Measurements from ENCODE around the gene ZNF217.
A peak's percentile ranks its signal among the peaks of the same experiment; 100 is the strongest.
"Not testable (repeated sequence)": the region's sequence is repeated elsewhere in the genome, so short reads cannot be mapped to it uniquely, and the experiment has no call there.

The ZNF217 gene

DNA sequence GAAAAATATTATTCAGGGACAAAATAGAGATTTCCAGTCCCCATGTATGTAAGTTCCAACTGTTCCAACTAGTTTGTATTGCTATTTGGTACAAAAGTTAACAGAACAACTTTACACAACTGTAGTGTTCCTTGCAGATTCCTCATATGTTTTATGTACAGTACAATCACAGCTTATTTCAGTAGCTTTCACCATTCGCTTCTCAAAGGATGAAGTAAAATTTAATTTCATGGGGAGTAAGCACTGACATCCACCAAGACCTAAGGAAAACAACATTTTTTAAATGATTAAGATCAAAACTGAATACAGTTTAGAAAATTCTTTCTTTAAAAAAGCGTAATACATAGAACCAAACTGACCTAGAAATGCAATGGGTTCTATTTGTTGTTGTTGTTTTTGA is 24.6 kb downstream of the ZNF217 start:
- DNase-seq (ENCODE audit: low read depth) = no peak

DNA sequence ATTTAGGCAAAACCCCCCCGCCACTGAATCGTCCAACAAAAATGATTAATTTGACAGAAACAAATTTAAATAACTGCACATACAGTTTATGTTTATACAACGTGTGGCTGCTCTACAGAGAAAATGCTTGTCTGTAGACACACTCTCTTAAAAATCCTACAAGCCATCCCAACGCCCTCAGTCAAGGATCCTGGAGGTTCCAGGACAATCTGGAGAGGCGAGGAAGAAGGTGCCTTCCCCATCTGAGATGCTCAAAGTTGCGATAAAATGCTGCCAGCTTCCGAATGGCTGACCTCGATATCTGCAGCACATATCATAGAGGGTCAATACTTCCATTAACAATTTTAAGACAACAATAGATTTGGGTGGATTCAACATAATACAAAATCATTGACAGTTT is 25.3 kb downstream of the ZNF217 start:
- DNase-seq (ENCODE audit: low read depth) = no peak

DNA sequence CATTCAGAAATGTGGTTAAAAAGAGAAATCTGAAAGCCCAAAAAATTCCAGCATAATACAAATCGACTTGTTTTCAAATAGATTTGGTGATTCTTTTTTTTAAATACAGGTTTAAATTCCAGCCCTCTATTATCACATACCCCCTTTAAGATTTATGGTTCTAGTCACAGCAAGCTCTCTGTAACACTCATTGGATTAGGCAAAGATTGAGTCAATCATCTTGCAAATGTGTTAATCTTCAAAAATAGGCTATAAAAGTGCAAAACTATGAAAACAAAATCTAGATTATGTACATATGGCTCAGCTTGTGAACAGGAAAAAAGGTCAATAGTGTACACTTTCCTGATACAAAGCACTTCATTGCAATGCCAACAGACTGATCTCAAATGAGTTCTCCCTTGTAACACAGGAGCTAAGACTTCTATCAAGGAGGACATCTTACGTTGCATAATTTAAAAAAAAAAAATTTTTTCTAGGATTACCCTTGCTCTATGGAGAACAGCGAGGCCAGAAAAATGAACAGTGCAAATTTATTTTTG is 26.2 kb downstream of the ZNF217 start:
- DNase-seq (ENCODE audit: low read depth) = no peak

DNA sequence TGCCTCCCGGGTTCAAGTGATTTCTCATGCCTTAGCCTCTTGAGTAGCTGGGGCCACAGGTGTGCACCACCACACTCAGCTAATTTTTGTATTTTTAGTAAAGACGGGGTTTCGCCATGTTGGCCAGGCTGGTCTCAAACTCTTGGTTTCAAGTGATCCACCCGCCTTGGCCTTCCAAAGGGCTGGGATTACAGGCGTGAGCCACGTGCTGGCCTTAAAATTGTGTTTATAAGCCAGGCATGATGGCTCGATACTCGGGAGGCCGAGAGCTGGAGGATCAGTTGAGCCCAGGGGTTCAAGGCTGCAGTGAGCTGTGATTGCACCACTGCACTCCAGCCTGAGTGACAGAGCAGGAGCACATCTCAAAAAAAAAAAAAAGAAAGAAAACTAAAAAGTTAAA is 27.0 kb downstream of the ZNF217 start:
- not testable (repeated sequence) for DNase-seq (ENCODE audit: low read depth)

DNA sequence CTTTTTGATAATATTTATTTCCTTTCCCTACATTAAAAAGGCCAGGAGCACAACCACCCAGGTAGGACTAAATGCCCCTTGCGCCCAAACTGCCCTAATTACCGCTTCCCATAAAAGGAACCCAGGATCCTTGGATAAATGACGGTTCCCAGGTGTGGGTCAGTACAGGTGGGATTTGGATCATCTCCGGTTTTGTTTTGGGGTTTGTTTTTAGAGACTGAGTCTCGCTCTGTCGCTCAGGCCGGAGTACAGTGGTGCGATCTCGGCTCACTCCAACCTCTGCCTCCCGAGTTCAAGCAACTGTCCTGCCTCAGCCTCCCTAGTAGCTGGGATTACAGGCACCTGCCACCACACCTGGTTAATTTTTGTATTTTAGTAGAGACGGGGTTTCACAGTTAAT is 28.4 kb downstream of the ZNF217 start:
- no peak for DNase-seq (ENCODE audit: low read depth)

DNA sequence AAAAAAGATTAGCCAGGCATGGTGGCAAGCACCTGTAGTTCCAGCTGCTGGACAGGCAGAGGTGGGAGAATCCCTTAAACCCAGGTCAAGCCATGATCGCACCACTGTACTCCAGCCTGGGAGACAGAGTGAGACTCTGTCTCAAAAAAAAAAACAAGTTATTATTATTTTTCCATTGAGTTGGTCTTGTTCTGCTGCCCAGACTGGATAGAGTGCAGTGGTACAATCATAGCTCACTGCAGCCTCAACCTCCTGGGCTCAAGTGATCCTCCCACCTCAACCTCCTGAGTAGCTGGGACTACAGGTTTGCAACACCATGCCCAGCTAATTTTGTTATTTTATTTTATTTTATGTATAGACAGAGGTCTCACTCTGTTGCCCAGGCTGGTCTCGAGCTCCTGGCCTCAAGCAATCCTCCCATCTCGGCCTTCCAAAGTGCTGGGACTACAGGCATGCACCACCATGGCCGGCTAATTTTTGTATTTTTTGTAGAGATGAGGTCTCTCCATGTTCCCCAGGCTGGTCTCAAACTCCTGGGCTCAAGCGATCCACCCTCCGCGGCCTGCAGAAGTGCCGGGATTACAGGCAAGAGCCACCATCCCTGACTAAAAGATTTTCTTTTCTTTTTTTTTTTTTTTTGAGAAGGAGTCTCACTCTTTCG is 31.4 kb downstream of the ZNF217 start:
- DNase-seq (ENCODE audit: low read depth) = not testable (repeated sequence)

DNA sequence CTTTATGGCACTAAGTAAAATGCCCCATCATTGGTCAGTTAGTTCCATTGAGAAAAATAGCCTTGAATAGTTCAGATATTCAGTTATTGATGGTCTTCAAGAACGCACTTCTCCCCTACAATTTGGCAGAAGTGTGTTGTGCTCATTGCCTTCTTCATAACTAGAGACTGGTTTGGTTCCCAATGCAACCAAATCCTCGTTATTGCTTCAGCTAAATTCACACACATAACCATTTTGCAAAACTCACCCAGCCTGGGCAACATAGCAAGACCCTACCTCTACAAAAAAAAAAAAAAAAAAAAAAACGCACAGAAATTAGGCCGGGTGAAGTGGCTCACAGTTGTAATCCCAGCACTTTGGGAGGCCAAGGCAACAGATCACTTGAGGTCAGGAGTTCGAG is 32.1 kb downstream of the ZNF217 start:
- DNase-seq (ENCODE audit: low read depth) = no peak

DNA sequence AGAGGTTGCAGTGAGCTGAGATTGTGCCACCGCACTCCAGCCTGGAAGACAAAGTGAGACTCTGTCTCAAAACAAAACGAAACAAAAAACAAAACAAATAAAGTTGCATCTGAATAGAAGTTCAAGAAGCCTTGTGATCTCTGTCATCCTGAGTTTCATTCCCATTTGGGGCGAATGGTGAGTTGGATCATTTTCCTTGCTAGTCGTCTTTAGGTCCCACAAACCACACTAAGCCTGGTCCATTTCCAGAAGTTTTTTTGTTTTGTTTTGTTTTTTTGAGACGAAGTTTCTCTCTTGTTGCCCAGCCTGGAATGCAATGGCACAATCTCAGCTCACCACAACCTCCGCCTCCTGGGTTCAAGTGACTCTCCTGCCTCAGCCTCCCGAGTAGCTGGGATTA is 33.8 kb downstream of the ZNF217 start:
- DNase-seq (ENCODE audit: low read depth) = peak; percentile 51

DNA sequence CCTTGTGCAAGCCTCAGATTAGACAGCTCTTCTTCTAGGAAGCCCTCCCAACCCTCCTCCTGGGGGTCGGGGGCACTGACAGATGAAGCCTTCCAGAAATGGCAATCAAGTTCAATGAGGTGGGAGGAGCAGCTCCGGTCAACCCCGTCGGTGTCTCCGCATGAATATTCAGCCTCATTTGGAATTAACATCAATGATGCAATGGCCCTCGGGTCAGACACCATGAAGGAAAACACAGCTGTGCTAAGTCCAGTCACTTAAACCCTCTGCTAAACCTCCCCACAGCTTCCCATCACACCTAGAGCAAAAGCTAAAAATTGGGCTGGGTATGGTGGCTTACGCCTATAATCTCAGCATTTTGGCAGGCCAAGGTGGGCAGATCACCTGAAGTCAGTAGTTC is 36.5 kb downstream of the ZNF217 start:
- DNase-seq (ENCODE audit: low read depth) = no peak

DNA sequence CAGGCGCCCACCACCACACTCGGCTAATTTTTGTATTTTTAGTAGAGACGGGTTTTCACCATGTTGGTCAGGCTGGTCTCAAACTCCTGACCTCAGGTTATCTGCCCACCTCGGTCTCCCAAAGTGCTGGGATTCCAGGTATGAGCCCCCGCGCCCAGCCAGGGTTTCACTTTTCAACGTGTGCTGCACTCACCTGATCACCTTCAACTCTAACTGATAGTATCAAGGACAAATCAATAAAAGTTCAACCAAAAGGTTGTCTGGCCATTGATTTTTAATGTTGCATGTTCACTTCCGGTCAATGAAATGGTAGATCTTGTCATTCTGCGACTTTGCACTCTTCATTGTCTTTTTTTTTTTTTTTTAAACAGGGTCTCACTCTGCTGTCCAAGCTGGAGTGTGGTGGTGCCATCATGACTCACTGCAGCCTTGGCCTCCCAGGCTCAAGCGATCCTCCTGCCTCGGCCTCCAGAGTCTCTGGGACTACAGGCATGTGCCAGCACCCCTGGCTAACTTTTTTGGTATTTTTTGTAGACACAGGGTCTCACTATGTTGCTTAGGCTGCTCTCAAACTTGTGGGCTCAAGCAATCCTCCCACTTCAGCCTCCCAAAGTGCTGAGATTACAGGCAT is 37.3 kb downstream of the ZNF217 start:
- DNase-seq (ENCODE audit: low read depth) = no peak

DNA sequence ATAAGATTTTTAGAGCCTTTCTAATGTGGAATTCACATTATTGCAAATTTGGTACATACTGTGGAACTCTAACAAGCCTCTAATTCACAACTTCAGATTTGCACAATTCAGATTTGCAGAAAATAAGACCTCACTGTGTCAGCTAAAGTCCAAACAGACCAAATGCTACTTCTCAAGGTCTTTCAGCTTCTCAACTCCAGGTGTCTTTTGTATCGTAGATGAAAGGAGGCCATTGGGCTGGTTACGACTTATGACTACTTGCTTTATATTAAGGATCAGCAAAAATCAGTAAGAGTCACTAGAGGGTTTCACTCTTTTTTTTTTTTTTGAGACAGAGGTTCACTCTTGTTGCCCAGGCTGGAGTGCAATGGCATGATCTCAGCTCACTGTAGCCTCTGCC is 37.8 kb downstream of the ZNF217 start:
- DNase-seq (ENCODE audit: low read depth) = no peak

DNA sequence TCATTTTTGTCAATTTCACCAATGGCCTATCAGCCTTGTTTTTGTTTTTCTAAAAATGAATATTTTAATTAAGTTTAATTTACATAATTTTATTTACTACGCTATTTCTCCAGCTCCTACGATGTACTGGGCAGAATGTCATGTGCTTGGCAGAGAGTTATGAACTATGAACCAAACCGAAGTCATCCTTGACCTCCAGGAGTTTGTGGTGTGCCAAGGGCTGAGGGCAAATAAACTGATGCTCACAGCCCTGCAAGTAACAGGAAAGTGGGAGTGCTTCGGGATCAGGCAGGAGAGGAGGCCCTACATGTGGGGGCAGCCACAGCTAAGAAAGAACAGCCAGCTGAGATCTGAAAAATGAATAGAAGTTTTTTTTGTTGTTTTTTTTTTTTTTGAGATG is 38.6 kb downstream of the ZNF217 start:
- no peak for DNase-seq (ENCODE audit: low read depth)

DNA sequence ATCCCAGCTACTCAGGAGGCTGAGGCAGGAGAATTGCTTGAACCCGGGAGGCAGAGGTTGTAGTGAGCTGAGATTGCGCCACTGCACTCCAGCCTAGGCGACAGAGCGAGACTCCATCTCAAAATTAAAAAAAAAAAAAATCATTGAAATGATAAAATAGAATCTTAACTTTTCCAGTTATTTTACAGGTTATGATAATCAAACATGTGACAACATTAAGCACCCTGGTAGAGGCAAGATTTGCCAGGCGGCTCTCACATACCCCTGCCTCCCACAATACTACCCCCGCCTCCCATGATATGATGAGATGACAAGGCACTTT is 41.1 kb downstream of the ZNF217 start:
- not testable (repeated sequence) for DNase-seq (ENCODE audit: low read depth)

DNA sequence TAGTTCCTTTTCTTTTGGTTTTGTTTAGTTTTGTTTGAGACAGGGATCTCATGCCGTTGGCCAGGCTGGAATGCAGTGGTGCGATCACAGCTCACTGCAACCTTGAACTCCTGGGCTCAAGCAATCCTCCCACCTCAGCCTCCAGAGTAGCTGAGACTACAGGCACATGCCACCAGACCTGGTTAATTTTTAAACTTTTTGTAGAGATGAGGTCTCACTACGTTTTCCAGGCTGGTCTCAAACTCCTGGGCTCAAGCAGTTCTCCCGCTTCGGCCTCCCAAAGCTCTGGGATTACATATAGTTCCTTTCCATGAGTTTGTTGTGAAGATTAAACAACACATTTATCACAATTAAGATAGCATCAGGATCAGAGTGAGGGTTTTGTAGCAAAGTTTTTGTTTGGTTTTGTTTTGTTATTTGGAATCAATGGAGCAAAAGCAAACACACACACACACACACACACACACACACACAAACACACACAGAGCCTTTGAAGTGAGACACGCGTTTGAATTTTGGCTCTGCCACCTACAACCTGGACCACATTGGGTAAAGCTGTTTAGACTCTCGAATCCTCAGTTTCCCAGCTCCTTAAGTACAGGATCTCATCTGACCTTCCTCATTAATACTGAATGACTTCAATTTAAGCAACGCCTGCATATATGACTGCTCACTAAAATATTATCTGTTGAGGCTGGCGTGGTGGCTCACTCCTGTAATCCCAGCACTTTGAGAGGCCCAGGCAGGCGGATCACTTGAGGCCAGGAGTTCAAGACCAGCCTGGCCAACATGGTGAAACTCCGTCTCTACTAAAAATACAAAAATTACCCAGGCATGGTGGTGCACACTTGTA is 41.7 kb downstream of the ZNF217 start:
- not testable (repeated sequence) for DNase-seq (ENCODE audit: low read depth)

DNA sequence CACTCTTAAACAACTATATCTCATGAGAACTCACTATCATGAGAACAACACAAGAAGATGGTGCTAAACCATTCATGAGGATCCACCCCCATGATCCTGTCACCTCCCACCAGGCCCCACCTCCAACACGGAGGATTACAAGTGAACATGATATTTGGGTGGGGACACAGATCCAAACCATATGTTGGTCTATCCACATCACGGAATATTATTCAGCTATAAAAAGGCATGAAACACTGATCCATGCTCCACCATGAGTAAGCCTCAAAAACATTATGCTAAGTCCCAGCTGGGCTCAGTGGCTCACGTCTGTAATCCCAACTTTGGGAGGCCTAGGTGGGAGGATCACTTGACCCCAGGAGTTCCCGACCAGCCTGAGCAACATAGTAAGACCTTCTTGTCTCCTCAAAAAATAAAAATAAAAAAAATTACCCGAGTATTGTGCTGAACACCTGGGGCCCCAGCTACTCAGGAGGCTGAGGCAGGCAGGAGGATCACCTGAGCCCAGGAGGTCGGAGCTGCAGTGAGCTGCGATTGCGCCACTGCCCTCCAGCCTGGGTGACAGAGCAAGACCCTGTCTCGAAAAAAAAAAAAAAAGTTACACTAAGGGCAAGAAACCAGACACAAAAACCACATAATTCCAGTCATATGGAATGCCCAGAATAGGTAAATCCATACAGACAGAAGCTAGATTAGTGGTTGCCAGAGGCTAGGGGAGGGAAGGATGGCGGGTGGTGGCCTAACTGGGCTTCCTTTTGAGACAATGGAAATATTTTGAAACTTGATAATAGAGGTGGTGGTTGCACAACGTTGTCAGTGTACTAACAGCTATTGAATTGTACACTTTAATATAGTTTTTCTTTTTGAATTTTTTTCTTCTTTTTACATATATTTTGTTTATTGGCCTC is 43.1 kb downstream of the ZNF217 start:
- DNase-seq (ENCODE audit: low read depth) = no peak

DNA sequence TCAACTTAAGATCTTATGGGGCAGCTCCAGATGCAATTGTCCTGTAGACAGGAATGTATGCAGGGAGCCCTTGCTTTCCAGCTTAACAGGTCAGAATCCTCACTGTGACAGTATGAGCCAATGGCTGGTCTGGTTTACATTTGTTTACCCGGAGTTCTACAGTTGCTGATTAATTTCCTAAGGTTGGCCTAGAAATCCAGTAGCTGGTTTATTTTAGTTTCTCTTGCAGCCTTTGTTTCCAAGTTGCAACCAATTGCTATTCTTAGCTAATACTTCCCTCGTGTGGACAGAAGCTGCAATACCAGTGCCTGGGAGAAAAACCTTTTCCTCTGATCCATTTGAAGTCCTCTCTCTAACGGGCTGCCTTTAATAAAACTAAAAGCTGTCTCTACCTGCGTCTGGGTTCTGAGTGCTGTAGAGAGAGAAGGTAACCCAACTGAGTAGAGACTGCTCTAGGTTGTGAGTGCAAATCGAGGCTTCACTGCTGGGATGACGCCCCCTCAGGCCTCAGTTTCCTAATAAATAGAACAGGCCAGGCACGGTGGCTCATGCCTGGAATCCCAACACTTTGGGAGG is 45.9 kb downstream of the ZNF217 start:
- DNase-seq (ENCODE audit: low read depth) = peak; percentile 58

DNA sequence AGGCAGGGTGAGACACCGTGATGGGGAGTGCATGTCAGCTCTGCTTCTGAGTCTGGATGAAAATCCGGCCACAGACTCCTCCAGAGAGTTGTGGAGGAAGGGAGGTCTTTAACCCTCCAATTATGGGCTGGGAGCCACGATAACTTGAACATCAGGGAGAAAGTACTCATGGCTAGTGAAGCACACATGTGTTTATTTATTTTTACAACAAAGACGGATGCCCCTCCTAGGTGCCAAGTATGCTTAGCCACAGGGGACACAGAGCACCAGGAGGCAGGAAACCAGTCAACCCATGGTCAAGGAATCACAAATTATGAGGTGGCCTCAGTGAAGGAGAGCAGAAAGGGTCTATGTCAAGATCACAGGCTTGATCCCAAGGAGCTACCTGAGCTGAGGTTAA is 54.1 kb downstream of the ZNF217 start:
- no peak for DNase-seq (ENCODE audit: low read depth)

DNA sequence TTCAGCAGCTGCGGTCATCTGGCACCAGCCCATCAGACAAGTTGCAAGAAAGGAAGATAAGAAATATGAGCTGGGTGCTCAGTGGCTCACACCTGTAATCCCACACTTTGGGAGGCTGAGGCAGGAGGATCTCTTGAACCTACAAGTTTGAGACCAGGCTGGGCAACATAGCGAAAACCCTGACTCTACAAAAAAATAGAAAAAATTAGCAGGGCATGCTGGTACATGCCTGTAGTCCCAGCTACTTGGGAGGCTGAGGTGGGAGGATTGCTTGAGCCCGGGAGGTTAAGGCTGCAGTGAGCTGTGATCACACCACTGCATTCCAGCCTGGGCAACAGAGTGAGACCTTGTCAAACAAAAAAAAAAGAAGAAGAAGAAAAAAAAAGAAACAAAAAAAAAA is 57.3 kb downstream of the ZNF217 start:
- DNase-seq (ENCODE audit: low read depth) = not testable (repeated sequence)

DNA sequence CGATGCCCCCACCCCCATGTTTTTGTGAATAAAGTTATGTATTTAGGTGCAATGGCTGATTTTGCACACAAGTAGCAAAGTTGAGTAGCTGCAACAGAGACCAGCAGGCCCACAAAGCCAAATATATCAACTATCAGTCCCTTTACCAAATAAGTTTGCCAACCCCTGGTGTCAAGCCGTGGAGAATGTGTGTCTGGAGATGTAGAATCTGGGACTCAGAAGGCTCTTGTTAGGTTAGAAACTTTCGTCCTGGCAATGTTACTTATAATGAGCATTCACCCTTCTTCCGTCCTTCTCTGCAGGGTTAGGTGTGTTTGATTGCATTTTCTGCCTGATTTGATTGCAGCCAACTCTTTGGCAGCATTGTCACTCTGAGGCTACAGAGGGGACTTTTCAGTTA is 57.8 kb downstream of the ZNF217 start:
- DNase-seq (ENCODE audit: low read depth) = no peak

DNA sequence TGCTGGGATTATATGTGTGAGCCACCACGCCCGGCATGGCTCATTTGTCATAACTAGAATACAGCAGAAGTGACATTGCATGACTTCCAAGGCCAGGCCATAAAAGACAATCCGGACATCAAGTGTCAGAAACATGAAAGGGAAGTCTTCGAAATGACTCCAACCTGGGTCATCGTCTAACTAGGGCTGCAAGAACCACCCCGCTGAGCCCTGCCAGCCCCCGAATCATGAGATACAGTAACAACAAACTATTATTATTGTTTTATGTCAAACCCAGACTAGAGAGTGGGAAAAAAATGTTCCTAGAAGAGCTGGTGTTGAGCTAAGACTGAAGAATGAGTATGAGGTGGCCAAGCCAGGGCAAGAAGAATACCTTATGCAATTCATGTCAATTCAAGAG is 59.6 kb downstream of the ZNF217 start:
- no peak for DNase-seq (ENCODE audit: low read depth)

DNA sequence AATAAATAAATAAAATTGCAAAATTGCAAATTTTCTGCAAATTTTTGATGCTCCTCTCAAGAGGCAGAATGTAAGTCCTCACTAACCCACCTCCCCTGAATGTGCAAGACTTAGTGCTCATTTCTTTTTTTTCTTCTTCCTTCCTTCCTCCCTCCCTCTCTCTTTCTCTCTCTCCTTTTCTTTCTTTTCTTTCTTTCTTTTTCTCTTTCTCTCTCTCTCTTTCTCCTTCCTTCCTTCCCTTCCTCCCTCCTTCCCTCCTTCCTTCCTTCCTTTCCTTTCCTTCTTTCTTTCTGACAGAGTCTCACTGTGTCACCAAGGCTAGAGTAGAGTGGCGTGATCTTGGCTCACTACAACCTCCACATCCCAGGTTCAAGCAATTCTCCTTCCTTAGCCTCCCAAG is 60.1 kb downstream of the ZNF217 start:
- no peak for DNase-seq (ENCODE audit: low read depth)

All from stromal cell of bone marrow (primary cell).